NCI-H2107 (cell line): ENCODE data around the gene CELF4.

Source experiments
- DNase-seq: peaks from one replicate; lab custom pipeline; 2025; lab: John Stamatoyannopoulos, UW

The CELF4 gene

GRCh38 chr18:37565101-37565976 lies at the start of gene CELF4:
Gene CELF4, minus strand, starts transcription at chr18:37565798.
- peak; percentile 48 for DNase-seq

- no peak for DNase-seq
Measured at GRCh38 chr18:37613253-37613565, 47.6 kb upstream of the CELF4 start.

GRCh38 chr18:37612524-37613252 lies 47.1 kb upstream of the CELF4 start:
- no peak for DNase-seq

- DNase-seq: no peak
Measured at GRCh38 chr18:37611614-37612279, 46.1 kb upstream of the CELF4 start.

- DNase-seq: no peak
Measured at GRCh38 chr18:37608876-37609275, 43.3 kb upstream of the CELF4 start.

GRCh38 chr18:37607281-37607680 lies 41.7 kb upstream of the CELF4 start:
- DNase-seq: no peak

GRCh38 chr18:37604032-37604431 lies 38.4 kb upstream of the CELF4 start:
- no peak for DNase-seq

GRCh38 chr18:37598966-37599896 lies 33.6 kb upstream of the CELF4 start:
- no peak for DNase-seq

- DNase-seq: no peak
Measured at GRCh38 chr18:37598396-37598795, 32.8 kb upstream of the CELF4 start.

- no peak for DNase-seq
Measured at GRCh38 chr18:37590346-37590745, 24.7 kb upstream of the CELF4 start.

GRCh38 chr18:37588289-37588688 lies 22.7 kb upstream of the CELF4 start:
- DNase-seq: no peak

GRCh38 chr18:37586656-37587225 lies 21.1 kb upstream of the CELF4 start:
- no peak for DNase-seq

GRCh38 chr18:37584952-37585695 lies 19.5 kb upstream of the CELF4 start:
- DNase-seq: no peak

GRCh38 chr18:37584217-37584616 lies 18.6 kb upstream of the CELF4 start:
- DNase-seq: no peak

GRCh38 chr18:37582261-37582660 lies 16.7 kb upstream of the CELF4 start:
- no peak for DNase-seq

- DNase-seq: peak; percentile 42
Measured at GRCh38 chr18:37578886-37579513, 13.4 kb upstream of the CELF4 start.

- DNase-seq: no peak
Measured at GRCh38 chr18:37578182-37578678, 12.6 kb upstream of the CELF4 start.

GRCh38 chr18:37577051-37577611 lies 11.5 kb upstream of the CELF4 start:
- DNase-seq: no peak

- DNase-seq: no peak
Measured at GRCh38 chr18:37575646-37576045, 10.0 kb upstream of the CELF4 start.

- DNase-seq: no peak
Measured at GRCh38 chr18:37574113-37574512, 8.5 kb upstream of the CELF4 start.
